BE2C (cell line): ENCODE measurements around the gene SHB.

ENCODE experiments used
- DNase-seq: peaks from one replicate; pipeline ENCODE4 v3.0.0-alpha.2; 2020
- H3K27me3 ChIP-seq: fragments of 250-450 bp; sonication (Bioruptor Pico); 2 replicates; pipeline ENCODE4 v1.5.1; 2020; ENCODE audit warnings: mild to moderate bottlenecking
- H3K36me3 ChIP-seq: fragments of 250-450 bp; sonication (Bioruptor Pico); 2 replicates; pipeline ENCODE4 v1.5.1; 2020; ENCODE audit warnings: mild to moderate bottlenecking
- H3K4me1 ChIP-seq: fragments of 250-450 bp; sonication (Bioruptor Pico); 2 replicates; pipeline ENCODE4 v1.5.1; 2020
- H3K4me3 ChIP-seq: 2 replicates; pipeline ENCODE4 v1.5.1; 2011; ENCODE audit warnings: low read depth, low read length
- H3K9me3 ChIP-seq: fragments of 250-450 bp; sonication (Bioruptor Pico); 2 replicates; pipeline ENCODE4 v1.5.1; 2020
- CTCF ChIP-seq: IDR thresholded peaks from 2 replicates; pipeline ENCODE4 v1.5.1; 2012; ENCODE audit warnings: mild to moderate bottlenecking, low read depth, low read length

The SHB gene

DNA sequence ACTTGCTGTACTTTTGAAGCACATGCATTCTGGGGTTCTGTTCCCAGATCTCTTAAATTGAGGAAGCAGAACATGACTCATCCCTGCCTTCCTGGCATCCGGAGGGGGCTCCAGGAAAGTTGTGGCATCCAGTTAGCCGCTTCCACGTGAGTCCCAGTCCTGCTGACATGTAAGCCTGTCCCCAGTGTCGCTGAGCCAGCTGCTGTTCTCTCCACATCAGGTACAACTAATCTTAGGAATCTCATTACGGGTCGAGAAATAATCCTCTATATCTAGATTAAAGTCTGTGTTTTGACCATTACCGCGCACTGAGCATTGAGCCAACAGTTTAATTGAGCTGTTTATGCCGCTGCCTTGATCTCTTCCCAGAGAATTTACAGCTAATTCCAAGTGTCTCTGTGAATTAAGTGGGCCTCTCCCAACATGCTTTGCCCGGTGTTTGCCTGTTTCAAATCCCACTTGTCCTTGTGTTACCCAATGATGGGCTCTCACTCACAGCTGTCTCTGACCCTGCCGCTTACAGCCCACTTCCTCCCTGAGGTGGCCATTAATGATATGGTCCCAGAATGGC lies 10.5 kb upstream of the SHB start:
- Histone ChIP-seq H3K4me1 (peaks cover 6% of the 10 kb centered on the region), H3K36me3 (no peaks in the 10 kb centered on the region), H3K27me3 (no peaks in the 10 kb centered on the region), H3K9me3 (no peaks in the 10 kb centered on the region), H3K4me3 (no peak overlapping the region)
- peak; percentile 44 for DNase-seq
- TF ChIP-seq CTCF, result no peak

- no peaks in the 10 kb centered on the region for H3K27me3 ChIP-seq
- no peak overlapping the region for H3K4me3 ChIP-seq
- TF ChIP-seq CTCF, result no peak
- H3K4me1 ChIP-seq, result peaks cover 14% of the 10 kb centered on the region
- H3K9me3 ChIP-seq, result no peaks in the 10 kb centered on the region
- H3K36me3 ChIP-seq, result no peaks in the 10 kb centered on the region
- DNase-seq, result no peak
These were observed 6.2 kb upstream of the SHB start for GRCh38 chr9:38075272-38075671.

DNA sequence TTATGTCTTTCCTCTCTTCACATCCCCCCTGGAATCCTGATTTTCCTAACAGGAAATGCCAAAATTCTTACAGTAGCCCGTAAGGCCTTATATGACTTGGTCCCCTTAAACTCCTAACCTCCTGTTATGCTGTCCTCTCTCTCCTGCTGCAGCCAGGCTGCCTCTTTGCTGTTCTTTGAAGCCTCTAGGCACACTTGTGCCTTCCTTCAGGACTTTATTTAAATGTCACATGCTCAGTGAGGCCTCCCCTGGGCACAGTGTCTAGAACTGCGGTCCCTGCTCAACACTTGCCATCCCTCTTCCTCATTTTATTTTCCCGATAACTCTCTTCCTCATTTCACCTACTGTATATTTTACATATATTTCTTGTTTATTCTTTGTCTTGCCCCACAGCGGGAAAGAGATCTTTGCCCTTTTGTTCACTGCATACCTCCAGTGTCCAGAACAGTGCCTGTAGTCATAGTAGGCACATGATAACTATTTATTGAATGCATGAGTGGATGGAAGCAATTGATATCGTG lies 5.5 kb upstream of the SHB start:
- Histone ChIP-seq H3K4me1 (peaks cover 16% of the 10 kb centered on the region), H3K36me3 (no peaks in the 10 kb centered on the region), H3K9me3 (no peaks in the 10 kb centered on the region), H3K4me3 (no peak overlapping the region), H3K27me3 (no peaks in the 10 kb centered on the region)
- DNase-seq, result no peak
- no peak for TF ChIP-seq CTCF

GRCh38 chr9:38073882-38074281 lies 4.9 kb upstream of the SHB start:
- DNase-seq, result no peak
- no peaks in the 10 kb centered on the region for H3K27me3 ChIP-seq
- H3K36me3 ChIP-seq, result no peaks in the 10 kb centered on the region
- no peak overlapping the region for H3K4me3 ChIP-seq
- peaks cover 14% of the 10 kb centered on the region for H3K4me1 ChIP-seq
- no peak for TF ChIP-seq CTCF
- no peaks in the 10 kb centered on the region for H3K9me3 ChIP-seq

DNA sequence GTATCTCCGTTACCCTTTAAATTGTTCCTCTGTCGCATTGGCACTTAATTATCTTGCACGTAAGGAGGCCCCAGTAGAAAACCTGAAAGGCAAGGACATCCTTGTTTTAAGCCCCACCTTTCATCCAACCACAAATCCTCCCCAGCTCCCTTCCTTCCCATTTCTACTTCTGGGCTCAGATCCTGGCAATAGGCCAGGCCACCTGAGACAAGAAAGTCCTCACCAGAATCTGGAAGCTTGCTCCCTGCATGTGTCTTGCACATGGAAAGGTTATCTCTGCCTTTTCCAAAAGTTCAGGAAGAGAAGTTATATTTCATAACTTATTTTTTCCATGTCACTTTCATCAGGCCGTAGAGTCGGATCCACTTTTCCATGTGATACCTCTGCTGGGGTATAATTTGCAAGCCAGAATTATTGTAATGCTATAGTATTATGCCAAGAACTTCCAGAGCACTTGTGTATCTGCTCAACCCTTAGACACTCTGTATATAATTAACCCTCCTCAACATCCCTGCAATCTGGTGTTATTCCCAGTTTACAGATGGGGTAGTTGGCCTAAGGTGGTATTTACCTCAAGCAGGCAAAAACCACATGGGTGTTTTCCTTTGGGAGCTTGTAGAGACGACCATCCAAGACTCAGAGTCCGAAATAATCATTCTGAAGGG lies 2.6 kb upstream of the SHB start:
- DNase-seq, result no peak
- peaks cover 14% of the 10 kb centered on the region for H3K4me1 ChIP-seq
- H3K36me3 ChIP-seq, result no peaks in the 10 kb centered on the region
- H3K27me3 ChIP-seq, result no peaks in the 10 kb centered on the region
- no peak overlapping the region for H3K4me3 ChIP-seq
- no peak for TF ChIP-seq CTCF
- H3K9me3 ChIP-seq, result no peaks in the 10 kb centered on the region

DNA sequence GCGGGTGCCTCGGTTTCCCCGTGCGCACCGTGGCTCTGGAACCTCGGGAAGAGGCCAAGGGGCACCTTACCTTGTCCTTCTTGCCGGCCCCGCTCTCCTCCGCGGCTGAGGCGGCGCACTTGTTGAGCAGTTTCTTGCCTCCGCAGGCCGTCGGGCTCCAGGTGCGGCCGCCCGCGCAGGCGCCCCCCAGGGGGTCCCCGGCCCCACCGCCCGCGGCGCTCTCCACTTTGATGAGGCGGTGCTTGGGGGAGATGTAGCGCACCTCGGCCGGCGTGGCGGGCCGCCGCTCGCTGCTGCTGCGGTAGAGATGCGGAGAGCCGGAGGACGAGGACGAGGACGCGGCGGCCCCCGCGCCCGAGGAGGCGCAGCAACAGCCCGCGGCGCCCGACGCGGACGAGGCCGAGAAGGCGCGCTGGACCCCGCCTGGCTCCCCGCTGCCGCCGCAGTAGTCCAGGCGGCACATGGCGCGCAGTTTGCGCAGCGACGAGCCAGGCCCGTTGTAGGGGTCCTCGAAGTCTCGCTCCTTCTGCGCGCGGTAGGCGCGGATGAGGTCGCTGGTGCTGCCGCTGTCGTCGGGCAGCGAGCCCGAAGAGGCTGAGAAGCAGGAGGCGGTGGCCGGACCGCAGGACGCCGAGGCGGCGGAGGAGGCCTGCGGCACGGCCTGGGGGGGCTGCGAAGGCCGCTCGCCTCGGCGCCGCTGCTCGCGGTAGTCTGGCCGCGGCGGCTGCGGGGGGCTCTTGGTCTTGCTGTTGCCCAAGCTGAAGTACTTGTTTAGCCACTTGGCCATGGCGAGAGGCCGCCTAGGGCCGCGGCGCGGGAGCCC lies 957 bp downstream of the SHB start:
- peaks cover 14% of the 10 kb centered on the region for H3K4me1 ChIP-seq
- no peaks in the 10 kb centered on the region for H3K27me3 ChIP-seq
- peak; percentile 38 for DNase-seq
- peak overlapping the region; percentile 88 for H3K4me3 ChIP-seq
- no peaks in the 10 kb centered on the region for H3K9me3 ChIP-seq
- no peak for TF ChIP-seq CTCF
- H3K36me3 ChIP-seq, result no peaks in the 10 kb centered on the region; the same call in 1 of the 2 replicates
